Lower lobe of right lung (tissue), 2 donors: Measurements from ENCODE around the gene IDUA. TPM values are rescaled to one million over a fixed set of nuclear protein-coding genes. Genes with fewer than 3 reads are reported as not detected.

Source experiments
- ATAC-seq, 2 donors: fragments of 200-7000 bp; cut with Tn5 transposase; one replicate each; pipeline ENCODE4 v1.9.1; 2020 to 2022; ENCODE audit warnings: mild to moderate bottlenecking in 2 of 2, moderate library complexity in 2 of 2
- DNase-seq: peaks from one replicate; pipeline ENCODE4 v3.0.0-alpha.2; 2020
- H3K27ac ChIP-seq: fragments of 200-600 bp; one replicate; pipeline ENCODE4 v1.8.0; 2022
- H3K27me3 ChIP-seq: fragments of 200-600 bp; one replicate; pipeline ENCODE4 v1.8.0; 2022; ENCODE audit warnings: low read depth
- H3K36me3 ChIP-seq: fragments of 200-600 bp; one replicate; pipeline ENCODE4 v1.8.0; 2022; ENCODE audit warnings: mild to moderate bottlenecking
- H3K4me1 ChIP-seq: fragments of 200-600 bp; one replicate; pipeline ENCODE4 v1.8.0; 2022
- H3K4me3 ChIP-seq: fragments of 200-600 bp; one replicate; pipeline ENCODE4 v1.8.0; 2022; ENCODE audit warnings: mild to moderate bottlenecking
- H3K9me3 ChIP-seq: fragments of 200-600 bp; one replicate; pipeline ENCODE4 v1.8.0; 2022
- CTCF ChIP-seq: fragments of 200-600 bp; IDR thresholded peaks from one replicate; pipeline ENCODE4 v1.8.0; 2022; ENCODE audit warnings: antibody characterized with exemption, mild to moderate bottlenecking
- intact Hi-C: fragments of 100-400 bp; cut with DNase I; formaldehyde crosslinking; loops from one replicate; pipeline ENCODE4 v1.11.0; 2022
- total RNA-seq: library from RNA; stranded (reverse); fragmentation: NEBNext Ultra II Directional; extraction: Animal tissue kit (Norgen Biotek cat#: 25700); gene quantifications from one replicate; pipeline ENCODE4 v1.2.1, GENCODE V29; 2021
- donor health status: DM: no; HTN: yes; CAD: no; lungs with severe emphysema.

IDUA gene
- total RNA-seq, 1 donor from 2014 or later = 46.0 TPM

- Histone ChIP-seq H3K4me1 (peaks cover 27% of the 10 kb centered on the region), H3K36me3 (no peaks in the 10 kb centered on the region), H3K9me3 (no peaks in the 10 kb centered on the region), H3K27me3 (peaks cover 2% of the 10 kb centered on the region), H3K4me3 (no peak overlapping the region), H3K27ac (peak overlapping the region; percentile 72)
- TF ChIP-seq CTCF = no peak
- ATAC-seq (no peak), DNase-seq (no peak)
- intact Hi-C loops = no loop called here
Observed at GRCh38 chr4:991451-992296, 4.8 kb downstream of the IDUA start.

GRCh38 chr4:992297-993110 lies 5.7 kb downstream of the IDUA start:
- Histone ChIP-seq H3K4me1 (peaks cover 29% of the 10 kb centered on the region), H3K36me3 (no peaks in the 10 kb centered on the region), H3K4me3 (peak overlapping the region; percentile 24), H3K27ac (peak overlapping the region; percentile 72), H3K9me3 (no peaks in the 10 kb centered on the region), H3K27me3 (peaks cover 10% of the 10 kb centered on the region)
- ATAC-seq = peak; percentile 85 to 92
- DNase-seq = peak; percentile 85
- intact Hi-C loops = no loop called here
- no peak for TF ChIP-seq CTCF

- ATAC-seq (no peak), DNase-seq (no peak)
- no peaks in the 10 kb centered on the region for H3K9me3 ChIP-seq
- no peaks in the 10 kb centered on the region for H3K36me3 ChIP-seq
- TF ChIP-seq CTCF = no peak
- peaks cover 29% of the 10 kb centered on the region for H3K4me1 ChIP-seq
- intact Hi-C loops = no loop called here
- peaks cover 18% of the 10 kb centered on the region for H3K27me3 ChIP-seq
- peak within 1 kb of the TSS; percentile 72 for H3K27ac ChIP-seq
- peak within 1 kb of the TSS; percentile 24 for H3K4me3 ChIP-seq
Observed at GRCh38 chr4:993111-994029, 6.5 kb downstream of the IDUA start, which contains the start of gene SLC26A1. Gene SLC26A1, minus strand, starts transcription at chr4:993404. Its CDS starts 1,701 bp downstream, at chr4:991703.

GRCh38 chr4:995311-996026 lies 8.6 kb downstream of the IDUA start:
- peaks cover 27% of the 10 kb centered on the region for H3K27me3 ChIP-seq
- H3K4me3 ChIP-seq = no peak overlapping the region
- no peak overlapping the region for H3K27ac ChIP-seq
- intact Hi-C loops = no loop called here
- H3K36me3 ChIP-seq = no peaks in the 10 kb centered on the region
- TF ChIP-seq CTCF = no peak
- no peak for DNase-seq
- ATAC-seq = no peak
- H3K4me1 ChIP-seq = peaks cover 28% of the 10 kb centered on the region
- no peaks in the 10 kb centered on the region for H3K9me3 ChIP-seq
